IPS-18c (cell line): ENCODE measurements around the gene AMBRA1.

ENCODE experiments used
- H3K4me3 ChIP-seq: 2 replicates; pipeline ENCODE4 v1.7.0; 2013; ENCODE audit warnings: low read depth, mild to moderate bottlenecking, low read length, moderate library complexity; ENCODE audit not compliant: insufficient read depth
- H3K9me3 ChIP-seq: one replicate; pipeline ENCODE4 v1.6.1; 2013; ENCODE audit warnings: mild to moderate bottlenecking, low read length, moderate library complexity; ENCODE audit not compliant: control insufficient read depth, insufficient read depth

Gene AMBRA1

GRCh38 chr11:46475926-46476545 is 117.8 kb downstream of the AMBRA1 start:
- H3K4me3 ChIP-seq = no peak overlapping the region
- no peaks in the 10 kb centered on the region for H3K9me3 ChIP-seq

DNA sequence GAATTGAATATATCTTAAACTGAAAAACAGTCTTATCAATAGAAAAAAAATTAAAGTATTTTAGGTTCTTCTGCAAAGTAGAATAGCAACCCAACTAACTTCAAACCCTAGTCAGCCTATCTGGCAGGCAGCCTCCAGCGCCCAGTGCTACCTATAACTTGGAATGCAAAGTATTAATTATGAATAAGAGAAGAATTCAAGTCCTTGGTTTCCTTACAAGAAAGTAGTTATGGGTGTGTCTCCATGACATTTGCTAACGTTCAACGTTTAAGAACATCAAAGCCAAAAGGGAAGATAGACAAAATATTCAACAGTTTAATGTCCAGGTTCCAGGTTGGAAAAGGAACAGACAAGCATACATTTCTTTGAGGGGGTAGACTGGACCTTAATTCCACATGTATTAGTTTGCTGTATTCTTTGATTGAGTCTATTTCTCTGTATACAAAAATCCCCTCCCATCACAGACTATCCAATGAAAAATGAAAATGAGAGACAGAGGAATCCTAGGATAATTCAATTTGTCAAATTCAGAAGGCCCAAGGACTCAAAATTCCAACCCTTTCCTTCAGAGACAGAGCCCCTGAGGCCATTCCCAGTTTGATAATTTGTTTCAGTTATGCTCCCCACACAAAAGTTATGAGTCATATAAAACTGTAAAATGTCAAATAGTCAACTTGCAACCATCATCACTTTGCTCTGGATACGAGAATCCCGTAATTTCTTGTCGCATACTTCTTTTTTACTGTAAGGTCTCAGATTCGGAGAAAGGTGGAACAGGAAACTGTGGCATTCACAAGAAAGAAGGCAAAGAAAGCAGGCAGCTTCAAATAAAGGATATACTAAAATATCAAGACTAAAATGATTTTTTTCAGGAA is 118.5 kb downstream of the AMBRA1 start:
- Histone ChIP-seq H3K9me3 (no peaks in the 10 kb centered on the region), H3K4me3 (no peak overlapping the region)

DNA sequence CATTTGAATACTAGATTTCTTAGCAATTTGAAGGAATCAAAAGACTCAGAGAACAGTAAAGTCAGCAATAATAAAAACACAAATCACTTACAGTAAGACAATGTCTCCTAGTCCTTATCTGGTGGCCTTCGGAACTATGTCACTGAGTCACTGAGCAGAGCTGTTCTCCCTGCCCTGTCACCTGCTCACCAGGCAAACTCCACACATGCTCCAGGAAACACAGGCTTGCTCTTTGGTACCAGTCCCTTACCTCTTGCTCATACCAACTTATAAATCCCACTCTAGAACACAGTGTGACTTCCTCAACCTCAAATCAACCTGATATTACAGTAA is 121.2 kb downstream of the AMBRA1 start:
- Histone ChIP-seq H3K4me3 (no peak overlapping the region), H3K9me3 (no peaks in the 10 kb centered on the region)

GRCh38 chr11:46471943-46472661 is 121.7 kb downstream of the AMBRA1 start:
- Histone ChIP-seq H3K4me3 (no peak overlapping the region), H3K9me3 (no peaks in the 10 kb centered on the region)

DNA sequence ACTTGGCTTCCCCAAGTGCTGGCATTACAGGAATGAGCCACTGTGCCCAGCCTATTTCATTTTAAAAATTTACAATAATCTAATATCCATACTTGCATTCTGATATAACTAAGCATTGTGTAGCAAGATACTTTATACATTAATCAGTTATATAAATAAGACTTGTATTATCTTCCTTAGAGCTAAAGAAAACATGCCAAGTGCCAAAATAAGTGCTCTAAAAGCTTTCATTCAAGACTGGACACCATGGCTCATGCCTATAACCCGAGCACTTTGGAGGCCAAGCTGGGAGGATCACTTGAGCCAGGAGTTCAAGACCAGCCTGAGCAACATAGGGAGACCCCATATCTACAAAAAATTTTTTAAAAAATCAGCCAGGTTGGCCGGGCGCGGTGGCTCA is 123.9 kb downstream of the AMBRA1 start:
- no peaks in the 10 kb centered on the region for H3K9me3 ChIP-seq
- H3K4me3 ChIP-seq = no peak overlapping the region

DNA sequence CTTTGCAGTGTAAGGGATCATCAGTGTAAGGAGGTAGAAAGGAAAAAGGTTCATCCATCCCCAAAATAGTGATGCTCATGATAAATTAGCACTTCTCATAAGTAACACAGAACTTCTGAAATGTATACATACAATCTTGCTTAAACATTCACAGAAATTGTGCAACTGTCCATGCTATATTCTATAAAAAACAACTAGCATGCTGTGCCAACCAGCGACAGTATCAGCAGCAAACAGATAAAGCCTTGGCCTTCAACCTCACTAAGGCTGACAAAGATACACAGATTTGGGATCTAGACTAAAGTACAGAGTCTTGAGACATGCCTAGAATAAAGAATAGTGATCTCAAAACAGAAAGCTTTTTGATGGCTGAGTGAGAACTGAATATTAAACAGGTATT is 128.1 kb downstream of the AMBRA1 start:
- Histone ChIP-seq H3K4me3 (no peak overlapping the region), H3K9me3 (no peaks in the 10 kb centered on the region)

GRCh38 chr11:46463701-46464421 is 130.0 kb downstream of the AMBRA1 start:
- Histone ChIP-seq H3K4me3 (no peak overlapping the region), H3K9me3 (no peaks in the 10 kb centered on the region)

GRCh38 chr11:46461461-46461927 is 132.3 kb downstream of the AMBRA1 start:
- no peaks in the 10 kb centered on the region for H3K9me3 ChIP-seq
- H3K4me3 ChIP-seq = no peak overlapping the region

GRCh38 chr11:46458491-46458890 is 135.3 kb downstream of the AMBRA1 start:
- Histone ChIP-seq H3K9me3 (no peaks in the 10 kb centered on the region), H3K4me3 (no peak overlapping the region)

- Histone ChIP-seq H3K4me3 (no peak overlapping the region), H3K9me3 (no peaks in the 10 kb centered on the region)
These were observed 136.0 kb downstream of the AMBRA1 start for GRCh38 chr11:46457659-46458424.

DNA sequence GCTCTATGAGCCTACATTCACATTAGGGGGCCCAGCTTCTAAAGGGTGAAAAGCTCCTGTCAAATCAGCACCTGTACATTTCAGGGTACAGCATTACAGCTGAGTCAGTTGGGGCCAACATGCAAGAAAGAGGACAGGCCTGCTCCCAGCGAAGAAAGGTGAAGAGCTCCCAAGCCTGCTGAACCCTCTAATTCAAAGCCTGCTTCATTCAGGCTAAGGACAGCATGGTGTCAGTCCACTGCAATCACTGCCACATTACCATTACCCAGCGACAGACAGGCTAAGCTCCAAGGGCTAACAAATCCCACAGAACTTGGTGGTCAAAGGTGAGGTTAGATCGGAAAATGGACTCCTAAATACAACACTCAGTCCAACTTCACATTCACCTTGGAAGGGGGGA is 136.8 kb downstream of the AMBRA1 start:
- Histone ChIP-seq H3K4me3 (no peak overlapping the region), H3K9me3 (no peaks in the 10 kb centered on the region)

GRCh38 chr11:46456269-46457001 is 137.4 kb downstream of the AMBRA1 start:
- Histone ChIP-seq H3K4me3 (no peak overlapping the region), H3K9me3 (no peaks in the 10 kb centered on the region)

- Histone ChIP-seq H3K9me3 (no peaks in the 10 kb centered on the region), H3K4me3 (no peak overlapping the region)
These were observed 138.0 kb downstream of the AMBRA1 start for GRCh38 chr11:46455834-46456233.

GRCh38 chr11:46452918-46453517 is 140.8 kb downstream of the AMBRA1 start:
- Histone ChIP-seq H3K9me3 (no peaks in the 10 kb centered on the region), H3K4me3 (no peak overlapping the region)

DNA sequence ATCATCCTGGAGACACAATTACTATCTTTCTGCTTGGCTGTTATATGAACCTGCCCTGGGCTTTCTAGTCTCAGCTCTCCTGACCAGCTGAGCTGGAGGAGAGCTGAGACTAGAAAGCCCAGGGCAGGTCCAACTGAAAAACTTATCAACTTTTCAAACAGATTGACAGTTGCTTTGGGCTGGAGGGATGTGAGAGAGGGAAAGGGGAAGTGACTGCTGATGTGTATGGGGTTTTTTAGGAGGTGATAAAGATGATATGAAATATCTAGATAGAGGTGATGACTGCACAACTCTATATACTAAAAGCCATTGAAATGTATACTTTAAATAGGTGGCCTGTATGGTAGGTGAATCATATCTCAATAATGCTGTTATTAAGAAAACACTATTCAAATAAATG is 142.1 kb downstream of the AMBRA1 start:
- no peaks in the 10 kb centered on the region for H3K9me3 ChIP-seq
- no peak overlapping the region for H3K4me3 ChIP-seq
